ENCODE data around the gene JDP2. TPM values are rescaled to one million over a fixed set of nuclear protein-coding genes. Genes with fewer than 3 reads are reported as not detected.

Gene JDP2
- polyA plus RNA-seq, 12 donors: 35.1 to 60.5 (median 47.5) TPM; not detected in 1

DNA sequence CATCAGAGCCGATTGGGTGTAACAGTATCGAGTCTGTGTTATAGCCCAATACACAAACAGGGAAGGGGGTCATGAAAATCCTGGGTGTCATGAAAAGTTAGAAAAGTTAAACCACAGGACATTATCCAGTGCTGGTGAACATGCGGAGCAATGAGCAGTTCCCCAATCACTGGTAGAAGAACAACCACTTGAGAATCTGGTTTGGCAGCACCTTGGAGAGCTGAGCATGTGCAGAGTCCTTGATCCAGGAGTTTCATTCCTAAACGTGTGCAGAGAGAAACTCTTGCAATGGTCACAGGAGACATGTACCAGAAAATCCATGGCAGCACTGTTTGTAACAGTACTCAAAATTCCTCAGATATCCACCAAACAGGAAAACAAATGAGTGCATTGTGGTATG, 23.0 kb upstream of the JDP2 start:
- no peak for DNase-seq

DNA sequence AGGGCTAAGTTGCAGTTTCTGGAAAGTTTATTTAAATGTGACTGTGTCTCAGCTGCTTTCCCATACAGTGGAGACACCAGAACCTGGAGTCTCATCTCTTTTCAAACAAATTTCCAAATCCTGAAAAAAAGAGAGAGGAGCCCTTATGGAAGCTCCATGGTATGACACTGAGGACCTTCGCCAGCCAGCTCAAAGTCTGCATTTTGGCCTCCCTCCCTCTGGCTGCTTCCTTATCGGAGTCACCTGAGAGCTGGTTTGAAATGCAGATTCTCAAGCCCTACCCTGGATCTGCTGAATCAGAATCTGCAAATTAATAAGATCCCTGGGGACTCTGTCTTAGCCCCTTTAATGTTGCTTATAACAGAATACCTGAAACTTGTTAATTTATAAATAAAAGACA, 21.7 kb upstream of the JDP2 start:
- no peak for DNase-seq

DNA sequence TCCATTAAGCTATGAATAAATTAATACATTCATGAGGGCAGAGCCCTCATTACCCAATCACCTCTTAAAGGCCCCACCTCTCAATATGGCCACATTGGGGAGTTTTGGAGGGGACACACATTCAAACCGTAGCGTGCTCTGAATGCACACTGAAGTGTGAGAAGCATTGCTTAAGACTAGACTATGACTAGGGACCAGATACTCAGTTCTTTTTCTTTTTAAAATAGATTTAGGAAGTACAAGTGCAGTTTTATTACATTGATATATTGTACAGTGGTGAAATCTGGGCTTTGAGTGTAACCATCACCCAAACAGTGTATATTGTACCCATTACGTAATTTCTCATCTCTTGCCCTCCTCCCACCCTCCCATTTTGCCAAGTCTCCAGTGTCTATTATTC, 21.0 kb upstream of the JDP2 start:
- DNase-seq: no peak

DNA sequence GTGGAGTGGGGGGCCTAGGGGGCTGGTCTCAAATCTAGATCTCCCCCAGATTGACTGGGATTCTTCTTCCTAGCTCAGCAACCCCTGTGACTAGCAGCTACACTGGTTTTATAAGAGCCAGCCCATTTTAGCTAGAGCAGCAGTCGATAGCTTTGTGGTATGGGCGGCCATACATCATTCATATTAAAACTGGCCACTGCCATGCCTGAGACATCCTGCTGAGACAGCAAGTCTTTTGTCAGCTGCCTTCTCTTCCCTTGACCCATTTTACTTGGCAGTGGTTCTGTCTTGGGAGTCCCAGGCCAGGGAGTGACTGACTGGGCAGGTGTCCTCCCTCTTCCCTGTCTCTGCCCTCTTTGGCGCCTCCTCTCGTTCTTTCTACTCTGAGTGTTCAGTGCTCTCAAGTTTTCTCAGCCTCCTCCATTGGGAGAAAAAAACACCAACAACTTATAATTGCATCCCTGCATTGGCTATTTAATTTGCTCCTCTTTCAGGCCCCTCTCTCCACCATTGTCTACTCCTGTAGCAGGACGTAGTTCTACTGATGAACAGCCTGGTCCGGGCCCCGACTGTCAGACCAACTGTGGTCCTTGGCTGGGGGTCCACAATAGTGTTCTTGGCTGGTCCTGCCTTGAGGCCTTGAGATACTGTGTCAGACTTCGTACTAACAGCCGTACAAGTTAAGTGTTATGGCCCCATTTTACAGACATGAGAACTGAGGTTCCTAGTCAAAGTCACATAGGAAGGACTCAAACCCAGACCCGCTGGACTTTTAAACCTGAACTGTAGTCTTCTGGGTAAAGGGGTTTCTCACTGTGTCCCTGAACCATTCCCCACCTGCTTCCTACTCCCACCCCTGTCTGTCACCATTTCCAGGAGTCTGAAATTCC, 18.3 kb upstream of the JDP2 start:
- DNase-seq: no peak

DNA sequence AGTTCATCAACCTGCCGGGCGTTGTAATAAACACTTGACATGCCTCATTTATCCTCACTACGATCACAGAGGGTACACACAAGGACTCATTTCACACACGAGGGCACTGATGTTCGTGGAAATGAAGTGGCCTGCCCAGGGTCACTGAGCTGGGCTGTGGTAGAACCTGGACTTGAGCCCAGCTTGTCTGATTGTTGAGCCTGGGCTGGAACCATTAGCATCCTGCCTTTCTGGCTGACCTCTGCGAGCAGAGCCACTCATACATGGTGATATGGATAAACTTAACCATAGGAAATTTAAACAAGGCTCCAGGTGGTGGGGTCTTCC, 16.6 kb upstream of the JDP2 start:
- no peak for DNase-seq

- DNase-seq: no peak
Measured at GRCh38 chr14:75413013-75413412, 14.8 kb upstream of the JDP2 start.

DNA sequence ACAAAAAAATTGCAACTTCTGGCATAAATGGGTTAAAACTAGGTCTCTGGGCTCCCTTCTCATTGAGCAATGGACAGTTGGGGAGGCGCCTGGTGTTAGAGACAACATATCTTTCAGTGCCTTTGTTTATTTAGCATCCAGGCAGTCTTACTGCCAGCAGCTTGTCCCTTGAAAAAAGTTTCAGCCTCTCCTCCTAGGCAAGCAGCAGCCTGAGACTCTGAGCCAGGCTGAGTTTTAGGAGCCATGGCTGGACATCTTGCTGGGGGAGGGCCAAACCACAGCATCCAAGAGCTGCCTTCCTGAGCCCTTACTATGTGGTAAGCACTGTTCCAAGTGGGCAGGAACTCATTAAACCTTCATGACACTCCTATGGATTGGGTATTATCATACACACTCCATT, 10.1 kb upstream of the JDP2 start:
- no peak for DNase-seq

DNA sequence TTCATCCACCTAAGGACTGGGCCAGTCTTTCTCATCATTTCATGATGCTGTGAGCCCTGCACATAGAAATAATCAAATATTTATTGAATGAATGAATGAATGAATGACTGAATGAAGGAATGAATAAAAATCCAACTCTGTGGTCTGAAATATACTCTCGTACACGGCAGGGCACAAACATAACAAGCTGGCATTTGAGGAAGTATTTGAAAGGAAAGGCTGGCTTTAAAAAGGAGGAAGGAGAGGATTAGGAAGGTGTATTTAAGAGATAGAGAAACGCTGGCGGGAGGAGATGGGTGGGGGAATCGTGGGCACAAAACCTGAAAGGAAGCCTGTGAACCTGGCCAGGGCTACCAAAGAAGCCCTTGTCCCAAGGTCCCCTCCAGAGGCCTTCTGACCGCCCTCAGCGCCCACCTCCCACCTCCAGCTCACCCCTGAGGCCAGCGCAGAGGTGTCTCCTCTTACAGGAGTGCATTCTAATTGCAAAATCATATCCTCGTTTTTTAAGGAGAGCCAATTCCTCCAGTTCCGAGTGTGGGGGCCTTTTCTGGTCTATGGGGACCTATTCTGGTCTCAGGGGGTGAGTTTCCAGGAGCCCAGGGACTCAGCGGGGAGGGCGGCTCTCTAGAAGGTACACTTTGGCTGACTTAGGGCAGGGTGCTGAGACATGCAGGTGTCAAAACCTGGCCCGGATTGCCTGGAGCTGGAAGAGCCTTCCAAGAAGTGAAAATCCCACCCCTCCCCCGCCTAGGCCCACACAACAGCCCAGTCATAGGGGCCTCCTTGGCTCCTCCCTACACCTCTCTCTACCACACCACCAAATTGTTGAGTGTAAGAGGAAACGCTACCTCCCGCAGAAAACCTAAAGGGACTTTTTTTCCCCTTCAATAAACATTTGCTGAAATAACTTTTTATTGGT, 8.7 kb upstream of the JDP2 start:
- no peak for DNase-seq

DNA sequence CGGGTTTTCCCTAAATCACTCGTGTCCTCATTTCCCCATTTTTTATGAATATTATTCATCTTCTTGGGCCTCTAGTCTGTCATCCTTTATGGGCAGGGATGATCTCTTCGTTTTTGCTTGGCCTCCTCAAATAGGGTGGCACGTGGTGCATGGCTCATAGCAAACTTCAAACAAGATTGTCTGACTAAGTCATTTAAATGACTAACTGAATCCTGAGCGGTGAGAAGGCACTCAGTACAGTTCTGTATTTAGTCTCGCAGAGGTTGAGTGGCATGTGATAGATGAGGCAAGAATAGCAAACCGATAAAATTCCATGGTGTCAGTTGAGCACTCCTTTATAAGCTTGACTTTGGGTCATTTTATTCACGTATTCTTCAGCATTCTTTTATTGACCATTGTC, 5.7 kb upstream of the JDP2 start:
- no peak for DNase-seq

DNA sequence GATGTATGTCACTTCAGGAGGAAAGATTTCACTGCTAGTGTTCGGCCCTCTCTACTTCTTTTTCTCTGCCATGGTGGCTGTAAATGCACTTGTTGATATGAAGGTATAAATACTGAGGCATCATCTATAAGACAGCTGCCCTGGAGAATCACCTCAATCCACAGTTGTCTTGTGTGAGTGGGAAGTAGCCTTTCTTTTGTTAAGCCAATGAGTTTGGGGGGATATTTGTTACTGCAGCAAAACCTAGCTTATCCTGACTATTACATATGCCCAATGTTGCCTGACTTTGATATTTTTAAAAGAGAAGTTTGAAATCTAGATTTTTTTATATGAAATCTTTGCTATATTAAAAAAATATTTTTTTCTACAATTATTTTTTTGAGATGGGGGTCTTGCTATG, 3.3 kb upstream of the JDP2 start:
- DNase-seq: no peak

DNA sequence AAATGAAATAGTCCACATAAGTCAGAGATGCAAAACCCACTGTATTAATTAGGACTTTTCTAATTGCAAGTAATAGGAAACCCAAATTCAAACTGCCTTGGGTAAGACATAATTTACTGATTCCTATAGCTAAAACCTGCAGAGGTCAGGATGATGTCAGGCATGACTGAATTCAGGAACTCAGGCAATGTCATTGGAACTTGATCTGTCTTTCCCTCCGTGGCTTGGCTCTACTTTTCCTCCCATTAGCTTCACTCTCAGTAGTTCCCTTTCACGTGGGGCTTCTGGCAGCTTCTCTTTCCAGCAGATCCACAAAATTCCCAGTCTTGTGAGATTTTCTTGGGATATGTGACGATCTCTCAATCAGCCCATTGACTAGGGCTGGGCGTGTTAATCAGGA, 2.4 kb upstream of the JDP2 start:
- DNase-seq: no peak

DNA sequence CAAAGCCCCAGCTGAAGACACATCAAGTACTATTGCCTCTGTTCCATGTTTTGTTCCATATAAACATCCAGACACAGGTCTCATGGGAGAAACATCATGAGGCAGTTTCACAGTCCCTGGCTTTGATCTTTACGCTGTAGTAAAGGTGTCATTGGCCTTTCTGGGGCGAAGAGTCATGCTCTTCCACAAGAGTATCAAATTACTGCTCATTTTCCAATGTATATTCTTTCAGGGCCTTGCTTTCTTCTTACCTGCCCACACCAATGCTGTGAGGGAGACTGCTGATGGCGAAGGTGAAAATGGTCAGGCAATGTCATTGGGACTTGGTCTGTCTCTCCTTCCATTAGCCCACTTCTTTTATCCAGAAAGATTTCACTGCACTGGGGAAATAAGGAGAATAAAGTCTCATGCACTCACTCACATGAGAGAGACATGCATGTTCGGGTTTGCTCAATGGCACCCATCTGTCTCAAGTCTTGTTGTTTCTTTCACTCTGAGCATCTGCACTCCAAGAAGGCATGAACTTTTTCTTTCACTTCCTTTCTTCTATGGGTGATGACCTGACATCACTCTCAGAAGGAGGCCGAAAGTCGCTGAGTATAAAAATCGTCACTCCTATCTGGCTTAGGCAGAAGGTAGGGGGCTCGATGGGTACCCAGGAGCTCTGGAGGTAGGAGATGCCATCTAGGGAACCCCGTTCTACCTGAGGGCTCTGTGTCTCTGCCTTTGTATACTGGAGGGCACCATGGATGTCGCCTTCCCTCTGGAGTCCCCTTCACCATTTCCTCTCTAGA, 1.3 kb upstream of the JDP2 start:
- no peak for DNase-seq

GRCh38 chr14:75427126-75427481, 718 bp upstream of the JDP2 start:
- no peak for DNase-seq

GRCh38 chr14:75428230-75429104, 645 bp downstream of the JDP2 start:
- DNase-seq: no peak

DNA sequence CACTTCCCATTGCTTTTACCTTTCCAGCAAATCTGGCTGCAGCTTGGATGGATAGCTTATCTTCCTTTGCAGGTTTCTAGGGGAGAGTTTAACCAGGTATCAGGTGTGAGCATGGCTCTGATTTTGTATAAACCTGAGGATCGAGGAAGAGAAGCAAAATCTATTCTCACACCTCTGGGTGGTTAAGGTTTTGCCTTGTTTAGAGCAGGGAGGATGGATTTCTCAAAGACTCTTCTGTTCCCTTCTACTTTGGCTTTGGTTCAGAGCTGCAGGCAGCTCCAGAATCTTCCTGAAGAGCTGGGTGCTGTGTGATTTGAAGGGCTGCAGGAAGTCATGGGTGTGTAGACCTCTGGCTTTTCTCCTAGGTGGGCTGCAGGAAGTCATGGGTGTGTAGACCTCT, 1.7 kb downstream of the JDP2 start:
- DNase-seq: no peak

- DNase-seq: no peak
Measured at GRCh38 chr14:75430116-75430515, 2.3 kb downstream of the JDP2 start.

DNA sequence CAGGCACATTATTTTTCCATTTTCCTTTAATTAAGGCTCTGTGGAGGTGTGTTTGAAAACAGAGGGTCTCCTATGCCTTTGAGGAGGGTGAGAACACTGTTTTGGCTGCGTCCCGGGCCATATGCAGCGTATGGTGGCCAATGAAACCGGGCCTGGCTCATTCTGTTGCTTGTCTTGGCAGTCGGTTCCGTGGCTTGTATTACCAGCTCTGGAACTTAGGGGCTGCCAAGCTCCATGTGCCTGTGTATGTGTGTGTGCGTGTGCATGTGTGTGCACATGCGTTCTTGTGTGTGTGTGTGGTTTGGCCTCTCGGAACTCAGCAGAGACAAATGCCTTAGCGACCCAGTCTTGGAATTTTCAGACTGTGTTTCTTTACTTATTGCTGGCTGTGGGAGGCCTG, 2.7 kb downstream of the JDP2 start:
- peak; percentile 77 for DNase-seq

- DNase-seq: no peak
Measured at GRCh38 chr14:75430976-75431375, 3.2 kb downstream of the JDP2 start.

GRCh38 chr14:75431827-75432226, 4.0 kb downstream of the JDP2 start:
- DNase-seq: no peak

GRCh38 chr14:75432411-75432810, 4.6 kb downstream of the JDP2 start:
- no peak for DNase-seq

DNA sequence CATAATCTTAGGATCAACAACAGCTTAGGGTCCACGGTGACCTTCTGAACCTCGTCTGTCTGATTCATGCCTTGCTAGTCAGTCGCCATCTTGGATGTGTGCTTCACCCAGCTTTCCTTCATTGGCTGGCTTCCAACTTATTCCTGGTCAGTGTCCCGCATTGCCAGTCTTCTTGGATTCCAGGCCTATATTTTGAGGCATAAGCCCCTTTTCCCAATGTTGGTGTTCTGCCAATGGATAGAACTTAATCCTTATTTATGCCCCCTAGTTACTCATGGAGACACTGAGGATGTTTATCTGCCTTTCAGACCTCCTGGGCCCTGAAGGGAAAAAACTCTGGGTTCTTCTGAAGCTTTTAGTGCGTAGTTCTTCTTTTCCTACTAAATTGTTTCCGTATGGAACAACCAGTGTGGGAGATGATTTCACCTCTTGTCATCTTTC, 5.8 kb downstream of the JDP2 start:
- no peak for DNase-seq

Measured in muscle of arm (tissue), 12 donors.